NCI-H2227 (cell line): ENCODE results near the gene BABAM1.
A peak's percentile ranks its signal among the peaks of the same experiment; 100 is the strongest.
"Not testable (repeated sequence)": the region's sequence is repeated elsewhere in the genome, so short reads cannot be mapped to it uniquely, and the experiment has no call there.

Source experiments
- DNase-seq: peaks from one replicate; lab custom pipeline; 2025; ENCODE audit not compliant: unreplicated experiment; lab: John Stamatoyannopoulos, UW

Gene BABAM1

GRCh38 chr19:17266589-17266974 is 661 bp upstream of the BABAM1 start:
- no peak for DNase-seq

DNA sequence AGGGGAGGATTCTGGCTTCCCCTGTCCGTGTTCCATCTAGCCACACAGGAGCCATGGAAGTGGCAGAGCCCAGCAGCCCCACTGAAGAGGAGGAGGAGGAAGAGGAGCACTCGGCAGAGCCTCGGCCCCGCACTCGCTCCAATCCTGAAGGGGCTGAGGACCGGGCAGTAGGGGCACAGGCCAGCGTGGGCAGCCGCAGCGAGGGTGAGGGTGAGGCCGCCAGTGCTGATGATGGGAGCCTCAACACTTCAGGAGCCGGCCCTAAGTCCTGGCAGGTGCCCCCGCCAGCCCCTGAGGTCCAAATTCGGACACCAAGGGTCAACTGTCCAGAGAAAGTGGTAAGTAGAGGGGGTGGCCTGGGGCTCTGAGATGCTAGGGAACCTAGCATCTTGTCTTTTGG is 1.5 kb downstream of the BABAM1 start:
- no peak for DNase-seq

DNA sequence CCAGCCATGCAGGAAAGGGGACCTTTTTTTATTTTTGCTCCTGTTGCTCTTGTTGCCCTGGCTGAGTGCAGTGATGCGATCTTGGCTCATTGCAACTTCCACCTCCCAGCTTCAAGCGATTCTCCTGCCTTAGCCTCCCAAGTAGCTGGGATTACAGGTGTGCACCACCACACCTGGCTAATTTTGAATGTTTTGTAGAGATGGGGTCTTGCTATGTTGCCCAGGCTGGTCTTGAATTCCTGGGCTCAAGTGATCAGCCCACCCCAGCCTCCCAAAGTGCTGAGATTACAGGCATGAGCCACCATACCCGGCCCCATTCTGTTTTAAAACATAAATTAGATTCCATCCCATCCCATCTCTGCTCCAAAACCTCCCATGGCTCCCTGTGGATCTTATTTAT is 7.6 kb downstream of the BABAM1 start:
- not testable (repeated sequence) for DNase-seq

GRCh38 chr19:17275441-17276175 is 8.4 kb downstream of the BABAM1 start:
- no peak for DNase-seq

GRCh38 chr19:17279436-17279835 is 12.2 kb downstream of the BABAM1 start:
- no peak for DNase-seq

GRCh38 chr19:17281391-17282304 is 14.4 kb downstream of the BABAM1 start, which contains the start of gene ANKLE1:
TSS of gene ANKLE1 (plus strand) at chr19:17281901. CDS start at chr19:17281921, 20 bp downstream.
- peak; percentile 77 for DNase-seq

- peak; percentile 78 for DNase-seq
Measured at GRCh38 chr19:17282488-17283125, 15.4 kb downstream of the BABAM1 start.

DNA sequence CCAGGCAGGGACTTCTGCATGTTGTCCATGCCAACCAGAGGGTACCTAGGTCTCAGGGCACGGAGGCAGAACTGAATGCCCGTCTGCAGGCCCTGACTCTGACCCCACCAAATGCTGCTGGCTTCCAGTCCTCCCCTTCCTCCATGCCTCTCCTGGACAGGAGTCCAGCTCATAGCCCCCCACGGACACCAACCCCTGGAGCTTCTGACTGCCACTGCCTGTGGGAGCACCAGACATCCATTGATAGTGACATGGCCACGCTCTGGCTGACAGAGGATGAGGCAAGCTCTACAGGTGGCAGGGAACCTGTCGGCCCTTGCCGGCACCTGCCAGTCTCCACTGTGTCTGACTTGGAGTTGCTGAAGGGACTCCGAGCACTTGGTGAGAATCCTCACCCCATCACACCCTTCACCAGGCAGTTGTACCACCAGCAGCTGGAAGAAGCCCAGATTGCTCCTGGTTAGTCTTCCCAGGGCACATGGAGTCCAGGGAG is 16.3 kb downstream of the BABAM1 start:
- DNase-seq, result no peak

DNA sequence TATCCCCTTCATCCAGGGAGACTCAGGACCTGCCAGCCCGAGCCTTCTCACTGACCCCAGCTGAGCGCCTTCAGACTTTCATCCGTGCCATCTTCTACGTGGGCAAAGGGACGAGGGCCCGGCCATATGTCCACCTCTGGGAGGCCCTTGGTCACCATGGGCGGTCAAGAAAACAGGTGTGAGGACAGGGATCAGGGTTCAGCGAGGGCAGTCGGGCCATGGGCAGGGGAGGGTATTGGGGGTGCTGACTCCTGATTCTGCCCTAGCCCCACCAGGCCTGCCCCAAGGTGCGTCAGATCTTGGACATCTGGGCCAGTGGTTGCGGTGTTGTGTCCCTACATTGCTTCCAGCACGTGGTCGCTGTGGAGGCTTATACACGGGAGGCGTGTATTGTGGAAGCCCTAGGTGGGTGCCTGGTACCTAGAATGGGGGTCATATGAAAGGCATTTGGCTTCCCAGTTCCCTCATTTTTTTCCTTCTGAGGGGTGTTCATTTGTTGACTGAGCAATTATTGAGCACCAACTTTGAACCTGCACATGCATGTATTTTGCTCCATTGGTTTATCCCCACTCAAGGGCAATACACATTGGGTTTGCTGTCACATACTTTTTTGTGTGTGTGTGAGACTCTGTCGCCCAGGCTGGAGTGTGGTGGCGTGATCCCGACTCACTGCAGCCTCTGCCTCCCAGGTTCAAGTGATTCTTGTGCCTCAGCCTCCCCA is 18.3 kb downstream of the BABAM1 start:
- no peak for DNase-seq

- no peak for DNase-seq
Measured at GRCh38 chr19:17286263-17286662, 19.0 kb downstream of the BABAM1 start.

DNA sequence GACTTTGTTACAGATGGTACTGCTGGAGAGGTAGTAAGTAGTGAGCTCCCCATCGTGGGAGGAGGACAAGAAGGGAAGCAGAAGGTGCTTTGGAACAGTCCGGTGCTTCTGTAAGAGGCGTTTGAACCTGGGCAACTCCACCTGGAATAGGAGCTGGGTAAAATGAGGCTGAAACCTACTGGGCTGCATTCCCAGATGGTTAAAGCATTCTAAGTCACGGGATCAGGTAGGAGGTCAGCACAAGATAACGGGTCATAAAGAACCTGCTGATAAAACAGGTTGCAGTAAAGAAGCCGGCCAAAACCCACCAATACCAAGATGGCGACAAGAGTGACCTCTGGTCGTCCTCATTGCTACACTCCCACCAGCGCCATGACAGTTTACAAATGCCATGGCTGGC is 19.5 kb downstream of the BABAM1 start:
- DNase-seq, result no peak

DNA sequence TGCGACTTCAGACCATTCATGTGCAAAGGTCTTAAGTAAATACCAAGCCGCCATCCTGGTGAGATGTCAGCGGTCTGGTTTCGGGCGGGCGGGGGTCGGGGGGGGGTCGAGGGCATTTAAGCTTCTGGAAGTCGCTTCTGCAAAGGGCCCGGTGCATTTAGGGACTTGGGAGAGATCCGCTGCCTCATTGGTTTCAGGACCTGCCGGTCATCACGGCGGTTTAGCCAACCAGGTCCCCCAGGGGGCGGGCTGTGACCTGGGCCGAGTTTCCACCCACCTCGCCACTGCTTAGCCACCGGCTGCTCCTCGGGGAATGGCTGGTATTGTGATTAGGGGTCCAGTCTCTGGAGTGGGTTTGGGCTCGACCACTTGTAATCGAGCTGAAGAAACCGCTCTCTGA is 22.2 kb downstream of the BABAM1 start:
- DNase-seq, result peak; percentile 65

DNA sequence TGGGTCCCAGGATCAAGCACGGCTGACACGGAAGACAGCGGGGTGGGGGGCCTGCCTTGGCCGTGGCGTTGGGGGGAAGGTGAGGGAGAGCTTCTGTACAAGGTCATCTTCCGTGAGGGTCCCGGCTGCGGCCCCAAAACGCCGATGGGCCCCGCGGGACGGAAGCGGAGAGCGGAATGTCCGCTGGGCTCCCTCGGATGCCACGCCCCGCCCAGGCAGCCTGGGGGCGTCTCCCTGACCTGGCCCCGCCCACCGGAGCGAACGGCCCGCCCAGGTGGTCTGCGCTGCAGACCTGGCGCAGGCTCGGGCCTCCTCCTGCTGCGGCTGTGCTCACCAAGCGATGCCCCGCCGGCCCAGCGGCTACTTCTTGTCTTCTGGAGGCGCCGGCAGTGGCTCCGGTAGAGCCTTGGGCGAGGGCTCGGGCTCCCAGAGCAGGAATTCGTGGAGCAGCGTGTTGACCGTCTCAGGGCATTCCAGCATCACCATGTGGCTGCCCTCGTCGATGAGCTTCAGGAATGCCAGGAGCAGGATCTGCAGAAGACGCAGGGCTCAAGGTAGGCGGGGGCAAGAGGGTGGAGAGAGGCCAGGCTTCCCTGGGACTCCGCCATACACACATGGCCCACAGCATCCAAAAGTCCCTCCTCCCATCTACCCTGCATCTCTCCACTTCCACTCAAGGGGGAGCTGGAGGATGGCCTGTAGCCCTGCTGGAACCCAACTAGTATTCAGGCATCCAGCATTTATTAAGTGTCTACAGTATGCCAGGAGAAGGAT is 25.2 kb downstream of the BABAM1 start:
- DNase-seq, result no peak

GRCh38 chr19:17293605-17294004 is 26.4 kb downstream of the BABAM1 start:
- no peak for DNase-seq

DNA sequence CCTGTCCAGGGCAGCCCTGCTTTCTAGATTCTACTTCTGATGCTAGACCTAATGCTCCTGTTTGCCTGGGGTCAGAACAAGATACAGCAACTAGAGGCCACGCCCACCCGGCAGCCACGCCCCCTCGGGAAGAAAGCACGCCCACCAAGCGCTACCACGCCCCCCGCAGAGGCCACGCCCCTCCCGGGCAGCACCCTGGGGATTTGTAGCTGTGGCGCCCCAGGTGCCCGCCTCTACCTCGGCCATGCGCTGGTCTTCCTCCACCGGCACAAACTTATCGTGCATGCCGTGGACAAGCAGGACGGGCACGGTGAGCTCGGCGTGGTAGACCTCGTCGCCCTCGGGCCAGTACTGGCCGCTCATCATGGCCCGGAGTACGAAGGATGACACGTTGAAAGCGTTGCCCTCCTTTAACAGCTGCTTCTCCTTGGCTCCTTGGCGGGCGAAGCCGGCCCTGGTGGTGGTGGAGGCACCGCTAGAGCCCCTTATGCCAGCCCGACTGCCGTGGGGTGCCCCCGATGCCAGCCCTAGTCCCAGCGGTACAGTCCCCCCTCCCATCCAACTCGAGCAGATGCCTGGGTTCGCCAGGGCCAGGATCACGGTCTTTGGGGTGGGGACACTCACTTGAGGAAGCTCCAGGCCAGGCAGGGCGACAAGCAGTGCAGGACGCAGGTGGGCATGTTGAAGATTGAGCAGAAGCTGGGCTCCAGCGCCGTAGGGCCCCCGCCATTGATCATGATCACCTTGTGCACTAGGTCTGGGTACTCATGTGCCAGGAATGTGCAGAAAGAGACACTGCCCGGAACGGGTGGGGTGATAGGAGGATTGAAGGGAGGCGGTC is 27.0 kb downstream of the BABAM1 start:
- DNase-seq, result no peak

- DNase-seq, result not testable (repeated sequence)
Measured at GRCh38 chr19:17295551-17295950, 28.3 kb downstream of the BABAM1 start.

- DNase-seq, result no peak
Measured at GRCh38 chr19:17296273-17296672, 29.0 kb downstream of the BABAM1 start.

- no peak for DNase-seq
Measured at GRCh38 chr19:17296976-17297375, 29.7 kb downstream of the BABAM1 start.

GRCh38 chr19:17300992-17301619 is 33.9 kb downstream of the BABAM1 start:
- DNase-seq, result no peak
